Activated T-cell treated with anti-CD3 and anti-CD28 coated beads, Interleukin-2, amount 50 U/mL, for 48 hours (primary cell): ENCODE measurements around the gene MAZ.
"Not testable (repeated sequence)": the region's sequence is repeated elsewhere in the genome, so short reads cannot be mapped to it uniquely, and the experiment has no call there.

Experiments
- DNase-seq, 2 experiments: peaks; one replicate each; pipeline ENCODE4 v3.0.0-alpha.2; 2020

Gene MAZ

GRCh38 chr16:29806099-29806579 lies at the start of gene MAZ:
TSS of gene MAZ (plus strand) at chr16:29806529. CDS start at chr16:29806702, 173 bp downstream.
- DNase-seq: no peak

GRCh38 chr16:29756654-29757053 lies 49.7 kb upstream of the MAZ start:
- DNase-seq: no peak

GRCh38 chr16:29757086-29757485 lies 49.2 kb upstream of the MAZ start:
- not testable (repeated sequence) for DNase-seq

GRCh38 chr16:29757950-29758466 lies 48.3 kb upstream of the MAZ start:
- DNase-seq: no peak

- DNase-seq: no peak
Measured at GRCh38 chr16:29760567-29761279, 45.6 kb upstream of the MAZ start.

- DNase-seq: not testable (repeated sequence)
Measured at GRCh38 chr16:29761280-29761651, 45.1 kb upstream of the MAZ start.

- DNase-seq: no peak
Measured at GRCh38 chr16:29761882-29762281, 44.4 kb upstream of the MAZ start.

- DNase-seq: no peak
Measured at GRCh38 chr16:29763326-29763725, 43.0 kb upstream of the MAZ start.

GRCh38 chr16:29765167-29766032 lies 40.9 kb upstream of the MAZ start:
- no peak for DNase-seq

GRCh38 chr16:29766571-29766970 lies 39.8 kb upstream of the MAZ start:
- no peak for DNase-seq

GRCh38 chr16:29767062-29767461 lies 39.3 kb upstream of the MAZ start:
- DNase-seq: no peak

- DNase-seq: no peak
Measured at GRCh38 chr16:29769507-29769906, 36.8 kb upstream of the MAZ start.

GRCh38 chr16:29770250-29770929 lies 35.9 kb upstream of the MAZ start:
- DNase-seq: no peak

- not testable (repeated sequence) for DNase-seq
Measured at GRCh38 chr16:29772330-29772729, 34.0 kb upstream of the MAZ start.

GRCh38 chr16:29774730-29775129 lies 31.6 kb upstream of the MAZ start:
- DNase-seq: no peak

GRCh38 chr16:29775742-29776408 lies 30.5 kb upstream of the MAZ start:
- DNase-seq: no peak

GRCh38 chr16:29777576-29778350 lies 28.6 kb upstream of the MAZ start, which contains the start of gene ZG16:
TSS of gene ZG16 (plus strand) at chr16:29778256. CDS start at chr16:29779267, 1,011 bp downstream.
- no peak for DNase-seq

- no peak for DNase-seq
Measured at GRCh38 chr16:29779474-29779873, 26.9 kb upstream of the MAZ start.

- DNase-seq: not testable (repeated sequence)
Measured at GRCh38 chr16:29783094-29783953, 23.0 kb upstream of the MAZ start.

GRCh38 chr16:29784157-29784556 lies 22.2 kb upstream of the MAZ start:
- DNase-seq: peak; percentile 37 to 60
